ENCODE data around the gene MTUS2.

MTUS2 gene

DNA sequence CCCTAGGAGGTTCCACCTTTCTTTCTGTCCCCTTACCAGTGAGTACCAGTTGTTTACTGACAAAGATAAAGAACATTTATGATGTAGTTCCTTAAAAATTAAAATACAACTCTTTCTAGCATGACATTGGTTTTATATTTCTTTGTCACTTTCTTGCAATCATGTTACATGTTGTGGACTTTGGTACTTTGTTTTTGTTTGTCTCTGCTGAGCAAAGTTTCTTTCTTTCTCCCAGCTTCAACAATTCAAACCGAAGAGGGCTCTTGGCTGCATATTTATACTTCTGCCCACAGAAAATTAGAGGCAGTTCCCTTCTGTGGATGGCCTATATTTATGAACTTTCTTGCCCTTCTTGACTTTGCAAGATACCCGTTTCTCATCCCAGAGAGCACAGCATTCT lies 201.2 kb downstream of the MTUS2 start:
- Histone ChIP-seq H3K9me3 (replicated peaks; ENCODE audit: insufficient read depth, low read length) (no peaks in the 10 kb centered on the region), H4K20me1 (ENCODE audit: insufficient read depth, low read length) (no peaks in the 10 kb centered on the region), H3K4me2 (ENCODE audit: low read depth, low read length) (no peak overlapping the region), H3K9ac (ENCODE audit: low read length) (no peak overlapping the region), H3K79me2 (ENCODE audit: low read length) (no peaks in the 10 kb centered on the region), H3K4me3 (ENCODE audit: low read length) (no peak overlapping the region), H3K36me3 (replicated peaks; ENCODE audit: insufficient read depth, low read length) (no peaks in the 10 kb centered on the region), H3K4me1 (ENCODE audit: low read length) (no peaks in the 10 kb centered on the region), H3K9me2 (replicated peaks; ENCODE audit: insufficient read depth, low read length) (no peaks in the 10 kb centered on the region), H3F3A (ENCODE audit: insufficient read depth, low read length) (no peaks in the 10 kb centered on the region), H2AFZ (ENCODE audit: low read length) (no peak overlapping the region), H3K27me3 (replicated peaks; ENCODE audit: insufficient read depth, low read length) (no peaks in the 10 kb centered on the region), H3K27ac (ENCODE audit: low read length) (no peak overlapping the region)
- no peak for DNase-seq
- TF ChIP-seq EZH2phosphoT487 (IDR thresholded peaks at IDR 0.05; ENCODE audit: low read length) (no peak), CTCF (IDR thresholded peaks at IDR 0.05; ENCODE audit: low read length) (no peak), EZH2 (optimal IDR thresholded peaks at IDR 0.05; ENCODE audit: low read depth, low read length) (no peak)

DNA sequence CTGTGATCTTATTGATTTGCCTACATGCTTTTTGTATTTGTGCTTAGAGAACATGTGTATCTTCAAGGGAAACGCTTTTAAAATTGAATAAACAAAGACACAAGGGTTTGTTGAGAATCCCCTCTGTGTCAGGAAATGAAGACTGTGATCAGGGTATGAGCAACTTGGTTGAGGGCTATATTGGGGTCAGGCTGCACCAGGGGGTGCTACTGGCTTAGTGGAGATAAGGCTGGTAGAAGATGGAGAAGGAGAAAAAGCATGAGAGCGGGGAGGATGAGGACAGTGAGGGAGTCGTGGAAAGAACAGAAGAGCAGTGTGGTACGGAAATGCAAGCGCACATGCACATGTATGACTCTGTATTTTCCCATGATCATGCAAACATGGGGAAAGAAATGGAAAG lies 201.6 kb downstream of the MTUS2 start:
- H3K27me3 ChIP-seq (replicated peaks; ENCODE audit: insufficient read depth, low read length), result no peaks in the 10 kb centered on the region
- H3K9ac ChIP-seq (ENCODE audit: low read length), result no peak overlapping the region
- H4K20me1 ChIP-seq (ENCODE audit: insufficient read depth, low read length), result no peaks in the 10 kb centered on the region
- no peaks in the 10 kb centered on the region for H3K79me2 ChIP-seq (ENCODE audit: low read length)
- H3K9me2 ChIP-seq (replicated peaks; ENCODE audit: insufficient read depth, low read length), result no peaks in the 10 kb centered on the region
- TF ChIP-seq CTCF (IDR thresholded peaks at IDR 0.05; ENCODE audit: low read length), result no peak
- TF ChIP-seq EZH2 (optimal IDR thresholded peaks at IDR 0.05; ENCODE audit: low read depth, low read length), result no peak
- no peak for TF ChIP-seq EZH2phosphoT487 (IDR thresholded peaks at IDR 0.05; ENCODE audit: low read length)
- DNase-seq, result no peak
- no peak overlapping the region for H2AFZ ChIP-seq (ENCODE audit: low read length)
- no peaks in the 10 kb centered on the region for H3F3A ChIP-seq (ENCODE audit: insufficient read depth, low read length)
- no peak overlapping the region for H3K4me3 ChIP-seq (ENCODE audit: low read length)
- no peak overlapping the region for H3K4me2 ChIP-seq (ENCODE audit: low read depth, low read length)
- H3K4me1 ChIP-seq (ENCODE audit: low read length), result no peaks in the 10 kb centered on the region
- H3K9me3 ChIP-seq (replicated peaks; ENCODE audit: insufficient read depth, low read length), result no peaks in the 10 kb centered on the region
- H3K27ac ChIP-seq (ENCODE audit: low read length), result no peak overlapping the region
- no peaks in the 10 kb centered on the region for H3K36me3 ChIP-seq (replicated peaks; ENCODE audit: insufficient read depth, low read length)

DNA sequence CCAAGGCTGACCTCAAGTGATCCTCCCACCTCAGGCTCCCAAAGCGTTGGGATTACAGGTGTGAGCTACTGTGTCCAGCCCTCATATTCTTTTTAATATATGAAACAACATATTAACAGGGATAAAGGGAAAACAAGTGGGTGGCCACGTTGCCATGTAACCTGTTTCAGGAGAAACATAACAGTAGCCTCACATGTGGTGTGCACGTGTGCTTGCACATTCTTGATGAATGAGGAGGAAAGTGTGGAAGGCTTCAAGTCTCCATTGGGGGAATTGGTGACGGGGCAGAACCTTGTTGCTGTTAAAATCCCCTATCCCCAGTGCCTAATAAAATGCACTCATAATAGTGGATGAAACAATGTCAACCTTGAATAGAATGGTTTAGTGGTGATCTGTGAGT lies 202.3 kb downstream of the MTUS2 start:
- no peaks in the 10 kb centered on the region for H3K36me3 ChIP-seq (replicated peaks; ENCODE audit: insufficient read depth, low read length)
- H4K20me1 ChIP-seq (ENCODE audit: insufficient read depth, low read length), result no peaks in the 10 kb centered on the region
- no peak for DNase-seq
- TF ChIP-seq EZH2phosphoT487 (IDR thresholded peaks at IDR 0.05; ENCODE audit: low read length) (no peak), EZH2 (optimal IDR thresholded peaks at IDR 0.05; ENCODE audit: low read depth, low read length) (no peak), CTCF (IDR thresholded peaks at IDR 0.05; ENCODE audit: low read length) (no peak)
- no peaks in the 10 kb centered on the region for H3K9me3 ChIP-seq (replicated peaks; ENCODE audit: insufficient read depth, low read length)
- no peaks in the 10 kb centered on the region for H3K27me3 ChIP-seq (replicated peaks; ENCODE audit: insufficient read depth, low read length)
- H2AFZ ChIP-seq (ENCODE audit: low read length), result no peak overlapping the region
- H3K4me3 ChIP-seq (ENCODE audit: low read length), result no peak overlapping the region
- H3K79me2 ChIP-seq (ENCODE audit: low read length), result no peaks in the 10 kb centered on the region
- no peak overlapping the region for H3K27ac ChIP-seq (ENCODE audit: low read length)
- no peaks in the 10 kb centered on the region for H3K9me2 ChIP-seq (replicated peaks; ENCODE audit: insufficient read depth, low read length)
- no peaks in the 10 kb centered on the region for H3K4me1 ChIP-seq (ENCODE audit: low read length)
- no peak overlapping the region for H3K9ac ChIP-seq (ENCODE audit: low read length)
- no peak overlapping the region for H3K4me2 ChIP-seq (ENCODE audit: low read depth, low read length)
- H3F3A ChIP-seq (ENCODE audit: insufficient read depth, low read length), result no peaks in the 10 kb centered on the region

Measured in MM.1S (cell line).